Left renal pelvis (tissue), 4 donors: ENCODE data around the gene CHMP1A. TPM values are rescaled to one million over a fixed set of nuclear protein-coding genes. Genes with fewer than 3 reads are reported as not detected.
A peak's percentile ranks its signal among the peaks of the same experiment; 100 is the strongest.

Experiments
- DNase-seq, 4 donors: peaks; one replicate each; pipeline ENCODE4 v3.0.0-alpha.2; 2013; ENCODE audit warnings: low read depth in 4 of 4, low spot score in 3 of 4
- polyA plus RNA-seq, 4 donors: library from polyadenylated mRNA; unstranded; fragments of 120-200 nt; gene quantifications; one replicate each; pipeline ENCODE4 v1.2.1, GENCODE V29; 2013; ENCODE audit not compliant: insufficient read length in 4 of 4

Gene CHMP1A
- polyA plus RNA-seq, 4 donors, result 57.1 to 76.8 (median 64.8) TPM

GRCh38 chr16:89607937-89608740 is 49.4 kb downstream of the CHMP1A start:
- DNase-seq, result no peak

GRCh38 chr16:89607453-89607852 is 50.1 kb downstream of the CHMP1A start:
- no peak for DNase-seq

- DNase-seq, result no peak
Observed at GRCh38 chr16:89606006-89606405, 51.5 kb downstream of the CHMP1A start.

GRCh38 chr16:89605186-89605970 is 52.1 kb downstream of the CHMP1A start:
- no peak for DNase-seq

GRCh38 chr16:89604764-89605163 is 52.7 kb downstream of the CHMP1A start:
- no peak for DNase-seq

- DNase-seq, result no peak
Observed at GRCh38 chr16:89602952-89603590, 54.4 kb downstream of the CHMP1A start.

- DNase-seq, result peak; percentile 71 to 89 (median 76)
Observed at GRCh38 chr16:89602273-89602951, 55.1 kb downstream of the CHMP1A start.

- no peak for DNase-seq
Observed at GRCh38 chr16:89601906-89602272, 55.6 kb downstream of the CHMP1A start.

GRCh38 chr16:89600956-89601355 is 56.6 kb downstream of the CHMP1A start:
- DNase-seq, result no peak

- DNase-seq, result no peak
Observed at GRCh38 chr16:89600427-89600826, 57.1 kb downstream of the CHMP1A start.

- no peak for DNase-seq
Observed at GRCh38 chr16:89599902-89600301, 57.6 kb downstream of the CHMP1A start.

GRCh38 chr16:89599451-89599858 is 58.1 kb downstream of the CHMP1A start:
- no peak for DNase-seq

GRCh38 chr16:89598199-89598598 is 59.3 kb downstream of the CHMP1A start:
- DNase-seq, result no peak

- DNase-seq, result no peak
Observed at GRCh38 chr16:89596957-89597649, 60.4 kb downstream of the CHMP1A start.

GRCh38 chr16:89596061-89596689 is 61.3 kb downstream of the CHMP1A start:
- no peak for DNase-seq

- DNase-seq, result no peak
Observed at GRCh38 chr16:89595330-89596060, 62.0 kb downstream of the CHMP1A start.
